Fibroblast of skin of right biceps (primary cell): ENCODE results near the gene KRT6B.

Experiments
- DNase-seq: peaks from one replicate; pipeline ENCODE4 v3.0.0-alpha.2; 2013

Gene KRT6B

GRCh38 chr12:52407918-52408317 is 44.0 kb downstream of the KRT6B start:
- DNase-seq: no peak

GRCh38 chr12:52405922-52406385 is 46.0 kb downstream of the KRT6B start, which contains the start of gene KRT82:
Gene KRT82, minus strand, starts transcription at chr12:52406335. Its CDS starts 58 bp downstream, at chr12:52406277.
- DNase-seq: no peak

- DNase-seq: no peak
These were observed 47.0 kb downstream of the KRT6B start for GRCh38 chr12:52404951-52405350.

- no peak for DNase-seq
These were observed 48.4 kb downstream of the KRT6B start for GRCh38 chr12:52403561-52403960.

GRCh38 chr12:52402873-52403540 is 48.9 kb downstream of the KRT6B start:
- no peak for DNase-seq

- DNase-seq: no peak
These were observed 49.6 kb downstream of the KRT6B start for GRCh38 chr12:52402377-52402776.

- no peak for DNase-seq
These were observed 50.0 kb downstream of the KRT6B start for GRCh38 chr12:52401926-52402325.

- DNase-seq: no peak
These were observed 50.4 kb downstream of the KRT6B start for GRCh38 chr12:52401526-52401925.

- no peak for DNase-seq
These were observed 51.0 kb downstream of the KRT6B start for GRCh38 chr12:52400906-52401305.

- DNase-seq: no peak
These were observed 52.2 kb downstream of the KRT6B start for GRCh38 chr12:52399756-52400155.

GRCh38 chr12:52398176-52398575 is 53.8 kb downstream of the KRT6B start:
- no peak for DNase-seq

- no peak for DNase-seq
These were observed 55.3 kb downstream of the KRT6B start for GRCh38 chr12:52396656-52397055.
